ENCODE data around the gene JAK2.
"Not testable (repeated sequence)": the region's sequence is repeated elsewhere in the genome, so short reads cannot be mapped to it uniquely, and the experiment has no call there.

The JAK2 gene

DNA sequence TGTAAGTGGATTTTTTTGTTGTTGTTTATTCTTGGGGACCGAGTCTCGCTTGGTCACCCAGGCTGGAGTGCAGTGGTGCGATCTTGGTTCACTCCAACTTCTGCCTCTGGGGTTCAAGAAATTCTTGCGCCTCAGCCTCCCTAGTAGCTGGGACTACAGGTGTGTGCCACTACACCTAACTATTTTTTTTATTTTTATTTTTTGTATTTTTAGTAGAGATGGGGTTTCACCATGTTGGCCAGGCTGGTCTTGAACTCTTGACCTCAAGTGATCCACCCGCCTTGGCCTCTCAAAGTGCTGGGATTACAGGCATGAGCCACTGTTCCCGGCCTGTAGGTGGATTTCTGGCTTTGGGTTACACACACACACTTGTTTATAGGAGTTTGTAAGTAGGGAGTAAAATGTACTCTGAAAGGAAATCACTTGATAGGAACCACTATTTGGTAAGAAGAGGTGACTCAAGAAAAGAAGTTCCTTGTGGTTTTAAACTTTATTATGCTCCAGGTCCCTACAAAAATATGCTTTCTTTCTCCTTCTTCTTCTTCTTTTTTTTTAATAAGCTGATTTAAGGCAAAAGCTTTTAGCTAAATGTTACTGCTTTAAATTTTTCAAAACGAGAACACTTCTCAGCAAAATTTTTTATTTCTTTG lies 42.9 kb upstream of the JAK2 start:
- H3K79me2 ChIP-seq (ENCODE audit: control insufficient read depth, insufficient read depth, low read length); H4K5ac ChIP-seq (ENCODE audit: low read length); H2BK5ac ChIP-seq (ENCODE audit: low read length); H3K9ac ChIP-seq (ENCODE audit: low read length); H3K4me1 ChIP-seq (ENCODE audit: control insufficient read depth, low read depth, low read length); H3K79me1 ChIP-seq (ENCODE audit: low read length); H3K23ac ChIP-seq (ENCODE audit: low read length); H3K36me3 ChIP-seq (ENCODE audit: control insufficient read depth, insufficient read depth, low read length); H3K56ac ChIP-seq (ENCODE audit: low read length); H2AK5ac ChIP-seq (ENCODE audit: low read length); H3K27ac ChIP-seq (ENCODE audit: low read depth, low read length); H3K4ac ChIP-seq (ENCODE audit: low read depth, low read length); H3K18ac ChIP-seq (ENCODE audit: low read length); DNase-seq; H2BK120ac ChIP-seq (ENCODE audit: low read depth, low read length); H3K4me3 ChIP-seq (ENCODE audit: low read length); H2BK15ac ChIP-seq (replicated peaks; ENCODE audit: low read depth); H4K8ac ChIP-seq (ENCODE audit: low read depth, low read length); H3K27me3 ChIP-seq (ENCODE audit: insufficient read depth, low read length, poor library complexity); H3K4me2 ChIP-seq (ENCODE audit: low read length): not testable (repeated sequence)
- no CpG with 5 or more reads among the region's 7 CpGs for WGBS (ENCODE audit: extremely low coverage, insufficient coverage, low lambda C conversion rate)

DNA sequence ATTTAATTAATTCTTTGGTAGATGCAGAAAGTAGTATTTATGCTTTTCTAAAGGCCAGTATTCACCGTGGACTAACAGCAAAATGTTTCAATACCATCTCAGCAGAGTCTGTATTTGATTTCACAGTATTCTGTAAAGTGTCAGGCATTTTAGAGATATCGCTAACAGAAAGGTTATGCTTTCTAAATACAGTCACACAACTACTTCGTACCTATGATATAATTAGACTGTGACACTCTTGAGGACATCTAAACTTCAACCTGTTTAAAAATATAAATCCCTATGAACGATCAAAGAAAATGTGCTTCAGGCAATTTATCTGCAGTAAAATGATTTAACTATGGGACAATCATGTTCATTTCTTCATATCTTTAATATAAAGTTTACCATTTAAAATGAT lies 41.7 kb upstream of the JAK2 start:
- Histone ChIP-seq H3K36me3 (ENCODE audit: control insufficient read depth, insufficient read depth, low read length) (no peaks in the 10 kb centered on the region), H4K5ac (ENCODE audit: low read length) (no peak overlapping the region), H3K79me1 (ENCODE audit: low read length) (no peaks in the 10 kb centered on the region), H3K4me2 (ENCODE audit: low read length) (no peak overlapping the region), H3K79me2 (ENCODE audit: control insufficient read depth, insufficient read depth, low read length) (no peaks in the 10 kb centered on the region), H3K27ac (ENCODE audit: low read depth, low read length) (no peak overlapping the region), H2BK5ac (ENCODE audit: low read length) (no peak overlapping the region), H3K18ac (ENCODE audit: low read length) (no peak overlapping the region), H2AK5ac (ENCODE audit: low read length) (no peak overlapping the region), H4K8ac (ENCODE audit: low read depth, low read length) (no peak overlapping the region), H3K56ac (ENCODE audit: low read length) (no peak overlapping the region), H3K27me3 (ENCODE audit: insufficient read depth, low read length, poor library complexity) (no peaks in the 10 kb centered on the region), H3K4me1 (ENCODE audit: control insufficient read depth, low read depth, low read length) (no peaks in the 10 kb centered on the region), H3K4ac (ENCODE audit: low read depth, low read length) (no peak overlapping the region), H2BK15ac (replicated peaks; ENCODE audit: low read depth) (no peak overlapping the region), H3K23ac (ENCODE audit: low read length) (no peak overlapping the region), H2BK120ac (ENCODE audit: low read depth, low read length) (no peak overlapping the region), H3K9ac (ENCODE audit: low read length) (no peak overlapping the region), H3K4me3 (ENCODE audit: low read length) (no peak overlapping the region)
- no CpG with 5 or more reads among the region's 4 CpGs for WGBS (ENCODE audit: extremely low coverage, insufficient coverage, low lambda C conversion rate)
- no peak for DNase-seq

DNA sequence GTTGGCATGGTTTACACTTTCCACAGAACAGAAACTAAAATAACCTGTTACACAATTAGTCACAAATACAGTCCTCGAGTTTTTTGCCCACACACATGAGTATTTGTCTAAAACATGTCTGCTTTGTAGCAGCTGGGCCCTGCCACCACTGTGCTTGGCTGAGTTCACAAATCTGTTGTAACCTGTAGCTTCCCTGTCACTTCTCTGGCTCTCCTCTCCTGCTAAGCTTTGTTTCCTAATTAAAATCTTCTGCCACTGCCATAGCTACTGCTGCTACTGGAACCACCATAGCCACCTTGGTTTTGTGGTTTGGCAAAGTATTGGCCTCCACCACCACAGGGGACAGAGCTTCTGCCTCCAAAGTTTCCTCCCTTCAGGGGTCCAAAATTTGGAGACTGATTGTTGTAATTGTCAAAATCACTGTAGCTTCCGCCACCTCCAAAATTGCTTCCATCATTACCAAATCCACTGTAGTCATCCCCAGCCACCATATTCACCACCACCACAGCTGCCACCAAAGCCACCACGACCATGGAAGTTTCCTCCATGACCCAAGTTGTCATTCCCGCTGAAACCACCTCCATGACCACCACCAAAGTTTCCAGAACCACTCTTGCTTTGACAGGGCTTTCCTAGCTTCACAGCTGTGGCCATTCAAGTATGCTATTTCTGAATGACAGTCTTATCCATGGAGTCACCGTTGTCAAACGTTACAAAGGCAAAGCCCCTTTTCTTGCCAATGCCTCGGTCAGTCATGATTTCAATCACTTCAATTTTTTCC lies 40.5 kb upstream of the JAK2 start:
- not testable (repeated sequence) for H2AK5ac ChIP-seq (ENCODE audit: low read length); H3K9ac ChIP-seq (ENCODE audit: low read length); H4K5ac ChIP-seq (ENCODE audit: low read length); H3K4me1 ChIP-seq (ENCODE audit: control insufficient read depth, low read depth, low read length); H3K4ac ChIP-seq (ENCODE audit: low read depth, low read length); H3K36me3 ChIP-seq (ENCODE audit: control insufficient read depth, insufficient read depth, low read length); DNase-seq; H3K79me2 ChIP-seq (ENCODE audit: control insufficient read depth, insufficient read depth, low read length); H3K79me1 ChIP-seq (ENCODE audit: low read length); H3K27me3 ChIP-seq (ENCODE audit: insufficient read depth, low read length, poor library complexity); H3K4me2 ChIP-seq (ENCODE audit: low read length); H2BK15ac ChIP-seq (replicated peaks; ENCODE audit: low read depth); H2BK5ac ChIP-seq (ENCODE audit: low read length); H3K18ac ChIP-seq (ENCODE audit: low read length); H3K27ac ChIP-seq (ENCODE audit: low read depth, low read length); H3K56ac ChIP-seq (ENCODE audit: low read length); H3K23ac ChIP-seq (ENCODE audit: low read length); H4K8ac ChIP-seq (ENCODE audit: low read depth, low read length); H3K4me3 ChIP-seq (ENCODE audit: low read length); H2BK120ac ChIP-seq (ENCODE audit: low read depth, low read length)
- WGBS (ENCODE audit: extremely low coverage, insufficient coverage, low lambda C conversion rate): no CpG with 5 or more reads among the region's 7 CpGs

DNA sequence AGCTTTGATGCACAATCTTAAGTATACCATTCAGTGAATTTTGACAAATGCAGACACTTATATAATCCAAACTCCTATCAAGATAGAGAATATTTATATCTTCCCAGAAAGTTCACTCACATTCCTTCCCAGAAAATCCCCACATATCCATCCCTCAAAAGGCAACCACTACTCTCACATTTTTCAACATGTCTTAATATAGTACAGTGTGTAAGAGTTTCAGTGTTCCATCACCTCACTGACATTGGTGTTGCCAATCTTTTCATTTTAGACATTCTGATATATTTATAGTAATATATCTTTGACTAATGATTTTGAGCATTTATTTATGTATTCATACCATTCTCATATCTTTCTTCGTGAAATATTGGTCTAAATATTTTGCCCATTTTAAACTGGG lies 38.1 kb upstream of the JAK2 start:
- WGBS (ENCODE audit: extremely low coverage, insufficient coverage, low lambda C conversion rate): no CpG with 5 or more reads among the region's 1 CpG
- H3K18ac ChIP-seq (ENCODE audit: low read length): no peak overlapping the region

DNA sequence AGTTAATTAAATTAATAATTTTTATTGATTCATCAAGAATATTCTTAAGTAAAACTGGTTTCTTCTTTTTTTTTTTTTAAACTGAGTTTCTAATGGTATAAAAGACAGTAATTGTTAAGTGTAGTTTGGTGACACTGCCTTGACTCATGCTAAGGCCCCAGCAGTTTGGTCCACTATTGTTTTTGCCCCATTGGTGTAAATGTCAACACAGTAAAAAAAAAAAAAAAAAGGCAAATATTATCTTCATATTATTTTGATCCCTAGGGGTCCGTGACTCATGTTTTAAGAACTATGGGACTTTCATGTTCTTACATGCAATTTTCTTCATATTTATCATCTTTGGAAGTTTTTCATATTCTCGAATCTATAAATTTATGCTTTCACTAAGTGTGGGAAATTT lies 29.2 kb upstream of the JAK2 start:
- H3K4me3 ChIP-seq (ENCODE audit: low read length): no peak overlapping the region
- H2BK5ac ChIP-seq (ENCODE audit: low read length): no peak overlapping the region
- H3K27ac ChIP-seq (ENCODE audit: low read depth, low read length): no peak overlapping the region
- no peaks in the 10 kb centered on the region for H3K79me2 ChIP-seq (ENCODE audit: control insufficient read depth, insufficient read depth, low read length)
- no peak overlapping the region for H3K9ac ChIP-seq (ENCODE audit: low read length)
- H4K8ac ChIP-seq (ENCODE audit: low read depth, low read length): no peak overlapping the region
- no peak overlapping the region for H4K5ac ChIP-seq (ENCODE audit: low read length)
- H2AK5ac ChIP-seq (ENCODE audit: low read length): no peak overlapping the region
- H2BK120ac ChIP-seq (ENCODE audit: low read depth, low read length): no peak overlapping the region
- H3K4me1 ChIP-seq (ENCODE audit: control insufficient read depth, low read depth, low read length): no peaks in the 10 kb centered on the region
- H3K79me1 ChIP-seq (ENCODE audit: low read length): no peaks in the 10 kb centered on the region
- H3K36me3 ChIP-seq (ENCODE audit: control insufficient read depth, insufficient read depth, low read length): no peaks in the 10 kb centered on the region
- no peak overlapping the region for H3K4me2 ChIP-seq (ENCODE audit: low read length)
- H3K4ac ChIP-seq (ENCODE audit: low read depth, low read length): no peak overlapping the region
- H3K27me3 ChIP-seq (ENCODE audit: insufficient read depth, low read length, poor library complexity): no peaks in the 10 kb centered on the region
- no peak overlapping the region for H3K18ac ChIP-seq (ENCODE audit: low read length)
- H3K23ac ChIP-seq (ENCODE audit: low read length): no peak overlapping the region
- no peak for DNase-seq
- no peak overlapping the region for H3K56ac ChIP-seq (ENCODE audit: low read length)
- no peak overlapping the region for H2BK15ac ChIP-seq (replicated peaks; ENCODE audit: low read depth)
- WGBS (ENCODE audit: extremely low coverage, insufficient coverage, low lambda C conversion rate): no CpG with 5 or more reads among the region's 2 CpGs

More for the DNA sequence above, 38.1 kb upstream of the JAK2 start:
- Histone ChIP-seq H3K4me1 (ENCODE audit: control insufficient read depth, low read depth, low read length) (no peaks in the 10 kb centered on the region), H2AK5ac (ENCODE audit: low read length) (no peak overlapping the region), H3K79me2 (ENCODE audit: control insufficient read depth, insufficient read depth, low read length) (no peaks in the 10 kb centered on the region), H2BK15ac (replicated peaks; ENCODE audit: low read depth) (no peak overlapping the region), H3K23ac (ENCODE audit: low read length) (no peak overlapping the region), H3K9ac (ENCODE audit: low read length) (no peak overlapping the region), H3K4ac (ENCODE audit: low read depth, low read length) (no peak overlapping the region), H3K79me1 (ENCODE audit: low read length) (no peaks in the 10 kb centered on the region), H3K27me3 (ENCODE audit: insufficient read depth, low read length, poor library complexity) (no peaks in the 10 kb centered on the region), H2BK120ac (ENCODE audit: low read depth, low read length) (no peak overlapping the region), H3K56ac (ENCODE audit: low read length) (no peak overlapping the region), H4K8ac (ENCODE audit: low read depth, low read length) (no peak overlapping the region), H2BK5ac (ENCODE audit: low read length) (no peak overlapping the region), H4K5ac (ENCODE audit: low read length) (no peak overlapping the region), H3K4me3 (ENCODE audit: low read length) (no peak overlapping the region), H3K4me2 (ENCODE audit: low read length) (no peak overlapping the region), H3K27ac (ENCODE audit: low read depth, low read length) (no peak overlapping the region), H3K36me3 (ENCODE audit: control insufficient read depth, insufficient read depth, low read length) (no peaks in the 10 kb centered on the region)
- DNase-seq: no peak

All from mesendoderm (in vitro differentiated cells).